ENCODE data around the gene INPP5D. TPM values are rescaled to one million over a fixed set of nuclear protein-coding genes. Genes with fewer than 3 reads are reported as not detected.
"Not testable (repeated sequence)": the region's sequence is repeated elsewhere in the genome, so short reads cannot be mapped to it uniquely, and the experiment has no call there.

The INPP5D gene
- 1.0 and 2.0 TPM in 2 replicates for total RNA-seq (2014; rRNA removed; shearing (Covaris generic))
- 5.9 and 6.7 TPM in 2 replicates for polyA plus RNA-seq (2015; cell fraction: cytosol; rRNA removed)
- 6.6 and 10.1 TPM in 2 replicates for polyA plus RNA-seq (2015; cell fraction: nucleus; rRNA removed)

DNA sequence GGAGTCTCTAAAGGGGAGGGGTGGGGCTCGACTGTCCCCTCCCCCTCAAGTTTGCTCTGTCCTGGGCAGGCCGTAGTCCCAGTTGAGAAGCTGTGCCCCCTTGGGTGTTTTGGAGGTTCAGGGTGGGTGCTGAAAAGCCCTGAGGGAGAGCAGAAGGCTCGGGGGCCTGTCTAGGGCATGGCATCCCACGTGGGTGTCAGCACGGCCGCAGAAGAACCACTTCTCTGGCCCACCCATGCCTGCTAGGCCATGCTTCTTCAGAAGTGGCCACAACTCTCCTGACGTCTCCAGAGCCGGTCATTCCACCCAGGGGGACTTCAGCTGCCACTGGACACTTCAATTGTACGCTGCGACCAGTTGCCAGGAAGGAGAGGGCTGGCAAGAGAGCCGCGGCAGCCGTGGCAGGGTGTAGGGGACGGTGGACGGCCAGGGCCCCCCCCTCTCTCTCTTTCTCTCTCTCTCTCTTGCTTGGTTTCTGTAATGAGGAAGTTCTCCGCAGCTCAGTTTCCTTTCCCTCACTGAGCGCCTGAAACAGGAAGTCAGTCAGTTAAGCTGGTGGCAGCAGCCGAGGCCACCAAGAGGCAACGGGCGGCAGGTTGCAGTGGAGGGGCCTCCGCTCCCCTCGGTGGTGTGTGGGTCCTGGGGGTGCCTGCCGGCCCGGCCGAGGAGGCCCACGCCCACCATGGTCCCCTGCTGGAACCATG lies at the start of gene INPP5D:
Gene INPP5D (plus strand): TSS at position 546 of the 704 bp plus-strand sequence. CDS start 137 bp downstream, at position 683.
- no peak for DNase-seq (ENCODE audit: low read depth)

GRCh38 chr2:233010569-233011267 lies 49.4 kb upstream of the INPP5D start:
- DNase-seq (ENCODE audit: low read depth): no peak

DNA sequence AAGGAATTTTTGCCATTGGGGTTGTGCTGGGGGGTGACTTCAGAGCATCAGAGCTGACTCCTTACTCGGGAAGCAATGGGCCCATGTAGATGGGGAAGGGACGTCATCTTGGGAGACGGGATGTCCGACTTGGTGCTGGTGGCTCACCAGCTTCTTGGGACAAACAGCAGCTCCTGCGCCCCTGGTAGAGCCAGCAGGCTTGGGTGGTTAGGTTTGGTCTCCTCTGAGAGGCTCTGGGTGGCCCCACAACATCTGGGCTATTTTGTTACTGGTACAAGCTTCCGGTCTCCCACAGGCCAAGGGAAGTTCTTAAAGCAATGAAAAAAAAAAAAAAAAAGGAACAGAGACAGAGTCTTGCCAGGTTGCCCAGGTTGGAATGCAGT lies 48.9 kb upstream of the INPP5D start:
- no peak for DNase-seq (ENCODE audit: low read depth)

DNA sequence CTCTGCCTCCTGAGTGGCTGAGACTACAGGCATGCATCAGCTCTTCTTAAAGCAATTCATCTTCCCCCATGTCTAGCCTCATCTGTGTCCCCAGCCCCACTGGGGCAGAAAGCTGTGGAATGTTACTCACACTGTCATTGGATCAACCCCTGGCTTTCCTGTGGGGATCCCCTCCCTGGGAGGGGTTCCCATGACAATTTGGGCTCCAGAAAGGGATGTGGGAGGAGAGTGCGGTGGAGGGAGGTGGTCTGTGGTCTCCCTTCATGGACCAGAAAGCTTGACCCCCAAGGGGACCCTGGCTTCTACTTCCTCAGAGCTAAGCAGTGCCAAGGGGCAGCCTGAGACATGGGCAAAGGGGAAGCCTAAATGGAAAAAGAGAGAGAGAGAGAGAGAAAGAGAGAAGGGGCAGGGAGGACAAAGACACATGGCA lies 48.4 kb upstream of the INPP5D start:
- DNase-seq (ENCODE audit: low read depth): no peak

DNA sequence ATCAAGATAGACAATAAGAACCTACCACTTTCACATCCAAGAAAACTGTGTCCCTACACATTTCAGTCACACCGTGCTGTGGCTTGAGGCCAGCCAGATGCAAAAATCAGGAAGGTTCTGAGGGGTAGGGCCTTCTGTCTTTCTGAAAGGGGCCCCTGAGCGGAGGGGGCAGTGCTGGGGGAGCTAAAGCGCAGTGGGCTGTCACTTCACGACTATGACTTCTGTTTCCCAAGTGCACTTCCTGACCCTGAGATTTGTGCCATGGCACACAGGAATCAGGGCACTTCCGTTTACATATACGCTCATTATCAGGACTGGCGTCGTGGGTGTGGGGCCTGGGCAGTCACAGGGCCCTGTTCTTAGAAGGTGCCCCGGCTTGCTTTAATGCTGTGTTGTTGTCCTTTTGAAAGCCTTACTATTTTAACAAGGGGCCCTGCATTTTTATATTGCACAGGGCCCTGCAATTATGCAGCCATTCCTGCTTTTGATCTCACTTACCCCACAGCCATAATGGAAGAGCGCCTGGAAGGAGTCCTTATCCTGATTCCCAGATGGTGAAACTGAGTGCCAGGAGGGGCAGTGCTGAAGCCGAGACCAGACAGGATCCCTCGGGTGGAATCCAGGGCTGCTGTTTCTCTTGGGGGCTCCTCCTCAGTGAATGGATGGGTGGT lies 47.7 kb upstream of the INPP5D start:
- DNase-seq (ENCODE audit: low read depth): no peak

DNA sequence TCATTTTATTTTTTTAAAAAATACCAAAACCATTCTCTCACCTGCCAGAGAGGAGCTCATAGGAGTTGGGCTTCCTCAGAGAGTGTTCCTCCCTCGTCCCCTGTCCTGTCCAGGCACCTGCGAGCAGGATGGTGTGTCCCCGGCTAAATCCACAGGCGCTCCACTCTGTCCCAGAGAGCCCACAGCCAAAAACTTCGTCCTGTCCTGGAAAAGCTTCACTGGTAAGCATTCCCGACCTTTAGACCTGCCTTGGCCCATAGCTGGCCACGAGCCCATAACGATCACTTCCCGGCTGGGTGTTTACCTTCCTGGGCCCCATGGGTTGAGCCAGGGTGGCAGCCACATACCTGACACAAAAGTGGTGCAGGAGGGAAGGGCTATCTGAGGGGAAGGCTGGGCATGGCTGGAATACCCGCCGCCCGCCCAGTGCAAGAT lies 47.1 kb upstream of the INPP5D start, which contains the start of gene NGEF:
Gene NGEF (minus strand): TSS at position 230 of the 435 bp plus-strand sequence. CDS start 38,366 bp downstream, outside the sequence.
- DNase-seq (ENCODE audit: low read depth): no peak

DNA sequence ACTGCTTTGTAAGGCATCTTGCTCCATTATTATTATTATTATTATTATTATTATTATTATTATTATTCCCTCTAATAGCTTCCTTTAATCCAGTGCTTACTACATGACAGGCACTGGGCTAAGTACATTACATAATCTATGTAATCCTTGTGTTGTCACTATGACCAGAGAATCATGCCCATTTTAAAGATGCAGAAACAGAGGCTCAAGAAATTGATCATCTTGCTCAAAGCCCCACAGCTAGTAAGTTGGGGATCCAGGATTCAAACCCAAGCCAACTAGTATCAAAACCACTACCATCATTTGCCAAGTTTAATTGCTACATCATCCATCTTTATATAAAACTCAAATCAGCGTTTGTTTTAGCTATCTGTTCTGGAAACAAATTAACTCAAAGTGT lies 46.5 kb upstream of the INPP5D start:
- DNase-seq (ENCODE audit: low read depth): no peak

- no peak for DNase-seq (ENCODE audit: low read depth)
These were observed 45.0 kb upstream of the INPP5D start for GRCh38 chr2:233015019-233015645.

DNA sequence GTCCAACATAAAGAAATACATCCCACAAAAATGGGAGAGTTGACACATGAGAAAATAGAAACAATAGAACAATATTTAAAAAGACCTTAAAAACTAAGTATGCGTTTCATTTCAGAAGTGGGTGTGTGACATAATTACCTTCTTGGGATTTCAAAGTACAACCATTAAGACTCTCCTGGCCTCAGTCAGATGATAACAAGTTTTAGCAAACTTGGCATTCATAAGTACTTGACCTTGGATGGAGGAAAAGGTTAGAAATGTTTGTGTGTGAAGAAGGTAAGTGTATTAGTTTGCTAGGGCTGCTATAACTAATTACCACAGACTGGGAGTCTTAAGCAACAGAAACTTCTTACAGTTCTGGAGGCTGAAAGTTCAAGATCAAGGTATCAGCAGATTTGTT lies 42.2 kb upstream of the INPP5D start:
- DNase-seq (ENCODE audit: low read depth): no peak

- not testable (repeated sequence) for DNase-seq (ENCODE audit: low read depth)
These were observed 40.5 kb upstream of the INPP5D start for GRCh38 chr2:233019610-233020009.

DNA sequence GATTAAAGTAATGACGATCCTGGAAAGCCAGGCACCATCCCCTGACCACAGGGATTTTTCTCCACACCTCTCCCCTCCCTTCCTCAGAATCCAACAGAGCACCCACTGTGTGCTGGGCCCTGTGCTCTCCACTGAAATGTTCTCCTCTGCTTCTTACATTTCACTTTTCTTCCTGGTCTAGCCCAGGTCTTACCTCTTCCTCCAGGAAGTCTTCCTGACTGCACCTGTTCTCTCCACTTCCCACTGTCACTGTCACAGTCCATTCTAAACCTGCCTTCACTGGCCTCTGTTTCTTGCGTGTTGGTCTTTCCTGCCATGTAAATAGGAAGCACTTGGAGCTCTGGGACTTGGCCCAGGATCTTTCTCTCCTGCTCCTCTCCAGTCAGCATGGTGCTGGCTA lies 39.7 kb upstream of the INPP5D start:
- DNase-seq (ENCODE audit: low read depth): no peak

DNA sequence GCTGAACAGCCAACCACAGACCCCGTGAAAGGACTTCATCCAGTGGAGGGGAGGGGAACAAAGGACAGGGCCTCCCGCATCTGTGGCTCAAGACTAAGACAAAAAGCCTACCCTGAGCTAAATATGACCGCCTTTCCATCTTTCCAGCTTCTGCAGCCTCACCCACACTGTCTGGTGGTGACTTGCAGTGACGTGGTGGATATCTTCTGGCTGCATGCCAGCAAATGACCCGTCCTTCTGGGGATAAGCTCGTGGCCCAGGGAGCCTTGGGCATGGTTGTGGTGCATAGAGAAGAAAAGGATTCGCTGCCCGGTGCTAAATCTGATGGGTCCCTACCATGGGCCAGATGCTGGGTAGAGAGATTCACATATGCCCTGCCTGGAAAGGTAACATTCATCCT lies 38.4 kb upstream of the INPP5D start:
- DNase-seq (ENCODE audit: low read depth): peak; percentile 50

- DNase-seq (ENCODE audit: low read depth): no peak
These were observed 37.6 kb upstream of the INPP5D start for GRCh38 chr2:233022561-233022960.

DNA sequence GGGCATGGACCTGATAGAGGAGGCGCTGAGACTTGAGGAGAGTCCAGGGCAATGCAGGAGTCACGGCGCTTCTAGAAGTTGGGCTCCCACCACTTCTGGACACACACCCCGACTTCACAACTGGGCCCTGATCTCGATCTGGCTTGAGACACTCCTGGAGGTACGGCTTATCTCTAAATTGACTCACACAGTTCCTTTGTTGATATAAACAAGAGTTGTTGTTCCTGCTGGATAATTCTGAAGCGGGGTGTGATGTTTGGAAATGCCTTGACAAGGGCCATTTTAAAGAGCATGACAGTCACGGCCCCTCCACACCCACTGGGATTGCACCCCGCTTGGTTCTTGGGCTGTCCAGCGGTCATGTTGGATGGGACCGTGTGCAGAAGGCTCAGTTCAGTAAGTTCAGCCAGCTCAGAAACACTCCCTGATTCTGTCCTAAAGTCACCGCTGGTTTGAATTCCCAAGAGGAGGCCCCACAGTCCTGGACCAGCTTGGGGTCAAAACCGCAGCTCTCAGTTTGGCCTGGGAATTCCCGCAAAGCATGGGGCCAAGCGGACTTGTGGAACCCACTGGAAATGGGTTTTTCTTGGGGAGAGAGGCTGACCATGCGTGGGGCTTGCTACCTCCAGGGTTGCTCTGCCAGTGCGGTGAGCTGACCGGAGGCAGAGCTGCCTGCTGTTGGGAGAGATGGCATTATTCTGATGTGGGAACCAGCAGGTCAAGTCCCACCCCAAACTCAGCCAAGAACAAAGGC lies 37.0 kb upstream of the INPP5D start:
- DNase-seq (ENCODE audit: low read depth): no peak

DNA sequence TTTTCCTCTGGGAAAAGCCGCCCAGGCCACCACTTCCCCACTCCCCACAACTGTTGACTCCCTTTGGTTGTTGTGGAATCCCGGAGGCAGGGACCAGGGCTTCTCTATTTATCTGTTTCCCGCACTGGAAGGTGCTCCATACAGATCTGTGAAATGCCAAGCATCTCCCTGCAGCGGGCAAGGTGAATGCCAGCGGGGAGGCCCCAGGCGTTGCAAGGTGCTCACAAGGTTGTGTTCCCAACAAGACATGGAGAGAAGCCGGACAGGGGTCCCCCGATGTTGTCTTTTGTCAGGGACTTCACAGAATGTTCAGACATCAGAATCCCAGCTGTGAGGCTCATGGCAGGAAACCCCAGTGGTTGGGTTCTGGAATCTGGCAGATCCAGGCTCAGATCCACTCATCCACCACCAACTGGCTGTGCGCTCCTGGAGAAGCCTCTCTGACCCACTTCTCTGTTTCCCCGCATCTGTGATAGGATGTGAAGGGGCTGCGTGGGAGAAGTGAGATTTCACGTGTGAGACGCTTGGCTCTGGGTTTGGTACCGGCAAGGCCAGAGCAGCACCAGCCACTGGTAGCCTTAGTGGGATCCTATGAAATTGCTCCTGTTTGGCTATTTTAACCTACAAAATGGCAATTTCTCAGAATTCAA lies 36.3 kb upstream of the INPP5D start:
- DNase-seq (ENCODE audit: low read depth): no peak

- DNase-seq (ENCODE audit: low read depth): no peak
These were observed 34.4 kb upstream of the INPP5D start for GRCh38 chr2:233025706-233026105.

GRCh38 chr2:233026198-233026813 lies 33.8 kb upstream of the INPP5D start:
- DNase-seq (ENCODE audit: low read depth): peak; percentile 61

DNA sequence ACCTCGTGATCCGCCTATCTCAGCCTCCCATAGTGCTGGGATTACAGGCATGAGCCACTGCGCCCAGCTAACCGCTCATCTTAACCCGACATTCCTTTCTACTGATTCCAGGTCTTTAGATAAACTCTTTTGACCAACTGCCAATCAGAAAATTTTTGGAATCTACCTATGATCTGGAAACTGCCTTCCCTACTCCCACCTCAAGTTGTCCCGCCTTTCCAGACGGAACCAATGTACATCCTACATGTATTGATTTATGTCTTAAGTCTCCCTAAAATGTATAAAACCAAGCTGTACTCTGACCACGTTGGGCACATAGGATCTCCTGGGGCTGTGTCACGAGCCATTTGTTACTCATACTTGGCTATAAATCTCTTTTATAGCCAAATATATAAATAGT lies 30.8 kb upstream of the INPP5D start:
- DNase-seq (ENCODE audit: low read depth): peak; percentile 95
